Neural progenitor cell (in vitro differentiated cells): ENCODE results near the gene WDR86. TPM values are rescaled to one million over a fixed set of nuclear protein-coding genes. Genes with fewer than 3 reads are reported as not detected.

Source experiments
- DNase-seq: peaks from one replicate; pipeline ENCODE4 v3.0.0-alpha.2; 2016; ENCODE audit warnings: low spot score
- H2AFZ ChIP-seq: fragments of 200-600 bp; sonication (generic); replicated peaks from 2 replicates; pipeline ENCODE4 v1.6.1; 2016; ENCODE audit warnings: antibody characterized with exemption
- H3F3A ChIP-seq: fragments of 200-600 bp; sonication (generic); 2 replicates; pipeline ENCODE4 v1.6.1; 2016; ENCODE audit warnings: antibody characterized with exemption, low read depth
- H3K27ac ChIP-seq: fragments of 200-600 bp; sonication (generic); 2 replicates; pipeline ENCODE4 v1.5.1; 2016; ENCODE audit warnings: mild to moderate bottlenecking
- H3K27me3 ChIP-seq: fragments of 200-600 bp; sonication (generic); 2 replicates; pipeline ENCODE4 v1.6.1; 2016; ENCODE audit warnings: mild to moderate bottlenecking, moderate library complexity
- H3K36me3 ChIP-seq: fragments of 200-600 bp; sonication (generic); 2 replicates; pipeline ENCODE4 v1.5.1; 2016
- H3K4me1 ChIP-seq: fragments of 200-600 bp; sonication (generic); 2 replicates; pipeline ENCODE4 v1.6.1; 2016; ENCODE audit warnings: mixed run types
- H3K4me2 ChIP-seq: fragments of 200-600 bp; sonication (generic); 2 replicates; pipeline ENCODE4 v1.6.1; 2016
- H3K4me3 ChIP-seq: fragments of 200-600 bp; sonication (generic); 2 replicates; pipeline ENCODE4 v1.5.1; 2016
- H3K79me2 ChIP-seq: fragments of 200-600 bp; sonication (generic); 2 replicates; pipeline ENCODE4 v1.6.1; 2016; ENCODE audit warnings: low read depth
- H3K9ac ChIP-seq: fragments of 200-600 bp; sonication (generic); 2 replicates; pipeline ENCODE4 v1.6.1; 2016
- H3K9me3 ChIP-seq: fragments of 200-600 bp; sonication (generic); 2 replicates; pipeline ENCODE4 v1.5.1; 2016; ENCODE audit warnings: low read depth
- H4K20me1 ChIP-seq: fragments of 200-600 bp; sonication (generic); 2 replicates; pipeline ENCODE4 v1.6.1; 2016; ENCODE audit warnings: low read depth
- H3K27ac Mint-ChIP-seq: 3 replicates; pipeline ENCODE4 v1.8.0; 2021; ENCODE audit warnings: mixed read lengths
- H3K27me3 Mint-ChIP-seq: 2 replicates; pipeline ENCODE4 v1.8.0; 2022; ENCODE audit warnings: low read depth, mild to moderate bottlenecking, inconsistent platforms, moderate library complexity, mixed read lengths; ENCODE audit not compliant: insufficient read depth
- H3K36me3 Mint-ChIP-seq: 3 replicates; pipeline ENCODE4 v1.8.0; 2021; ENCODE audit warnings: mixed read lengths
- H3K4me1 Mint-ChIP-seq: 3 replicates; pipeline ENCODE4 v1.8.0; 2021; ENCODE audit warnings: mixed read lengths
- H3K4me3 Mint-ChIP-seq: 3 replicates; pipeline ENCODE4 v1.8.0; 2021; ENCODE audit warnings: mild to moderate bottlenecking, moderate library complexity, mixed read lengths
- H3K9me3 Mint-ChIP-seq: 3 replicates; pipeline ENCODE4 v1.8.0; 2020; ENCODE audit warnings: mixed read lengths
- CTCF ChIP-seq: fragments of 200-600 bp; sonication (generic); IDR thresholded peaks from 2 replicates; pipeline ENCODE4 v1.5.1; 2017; ENCODE audit warnings: antibody characterized with exemption, mild to moderate bottlenecking
- EZH2 ChIP-seq: fragments of 200-600 bp; sonication (generic); IDR thresholded peaks from 2 replicates; pipeline ENCODE4 v1.6.1; 2017; ENCODE audit warnings: antibody characterized with exemption, mild to moderate bottlenecking, moderate library complexity
- EZH2phosphoT487 ChIP-seq: fragments of 200-600 bp; sonication (generic); IDR thresholded peaks from 2 replicates; pipeline ENCODE4 v1.6.1; 2017; ENCODE audit warnings: antibody characterized with exemption
- total RNA-seq: library from RNA; depleted of rRNA; stranded (reverse); fragments of >200 nt; gene quantifications from 2 replicates; pipeline ENCODE4 v1.2.3, GENCODE V29; 2015; ENCODE audit warnings: low replicate concordance

WDR86 gene
- total RNA-seq, 1 donor from 2014 or later, result 15.0 TPM

GRCh38 chr7:151410405-151411390 is 860 bp upstream of the WDR86 start:
- H3K27me3 ChIP-seq, result peaks cover 82% of the 10 kb centered on the region
- H3K4me3 ChIP-seq, result peak overlapping the region; percentile 71
- H4K20me1 ChIP-seq, result peaks cover 6% of the 10 kb centered on the region
- Mint-ChIP-seq H3K27ac (no peak overlapping the region), H3K4me3 (peak overlapping the region; percentile 87), H3K36me3 (peaks cover 6% of the 10 kb centered on the region), H3K9me3 (no peaks in the 10 kb centered on the region), H3K27me3 (peaks cover 21% of the 10 kb centered on the region), H3K4me1 (peaks cover 13% of the 10 kb centered on the region)
- H2AFZ ChIP-seq, result peak overlapping the region; percentile 79
- H3K9ac ChIP-seq, result no peak overlapping the region
- H3K36me3 ChIP-seq, result no peaks in the 10 kb centered on the region
- no peaks in the 10 kb centered on the region for H3K79me2 ChIP-seq
- peaks cover 16% of the 10 kb centered on the region for H3K4me1 ChIP-seq
- H3F3A ChIP-seq, result peaks cover 16% of the 10 kb centered on the region
- H3K9me3 ChIP-seq, result no peaks in the 10 kb centered on the region
- H3K4me2 ChIP-seq, result peak overlapping the region; percentile 88
- H3K27ac ChIP-seq, result no peak overlapping the region
- no peak for TF ChIP-seq CTCF
- no peak for TF ChIP-seq EZH2phosphoT487
- no peak for TF ChIP-seq EZH2
- peak; percentile 71 for DNase-seq

GRCh38 chr7:151408839-151409666 is 785 bp downstream of the WDR86 start:
- DNase-seq, result peak; percentile 68
- Mint-ChIP-seq H3K27me3 (peaks cover 21% of the 10 kb centered on the region), H3K4me1 (peaks cover 13% of the 10 kb centered on the region), H3K9me3 (no peaks in the 10 kb centered on the region), H3K36me3 (peaks cover 7% of the 10 kb centered on the region), H3K4me3 (peak overlapping the region; percentile 93), H3K27ac (peak overlapping the region; percentile 89)
- no peaks in the 10 kb centered on the region for H3K9me3 ChIP-seq
- peaks cover 65% of the 10 kb centered on the region for H3K27me3 ChIP-seq
- no peak overlapping the region for H3K27ac ChIP-seq
- peak overlapping the region; percentile 79 for H2AFZ ChIP-seq
- H3K36me3 ChIP-seq, result no peaks in the 10 kb centered on the region
- no peak for TF ChIP-seq EZH2
- TF ChIP-seq EZH2phosphoT487, result peak; percentile 46
- peaks cover 16% of the 10 kb centered on the region for H3K4me1 ChIP-seq
- peak overlapping the region; percentile 88 for H3K4me2 ChIP-seq
- peaks cover 15% of the 10 kb centered on the region for H4K20me1 ChIP-seq
- H3K79me2 ChIP-seq, result no peaks in the 10 kb centered on the region
- H3K4me3 ChIP-seq, result peak overlapping the region; percentile 71
- no peak overlapping the region for H3K9ac ChIP-seq
- H3F3A ChIP-seq, result peaks cover 16% of the 10 kb centered on the region

GRCh38 chr7:151408498-151408838 is 1.4 kb downstream of the WDR86 start:
- Histone ChIP-seq H3K27me3 (peaks cover 60% of the 10 kb centered on the region), H3K9ac (no peak overlapping the region), H3K36me3 (no peaks in the 10 kb centered on the region), H3K4me3 (peak overlapping the region; percentile 71), H3F3A (peaks cover 16% of the 10 kb centered on the region), H4K20me1 (peaks cover 15% of the 10 kb centered on the region), H3K79me2 (no peaks in the 10 kb centered on the region), H2AFZ (no peak overlapping the region), H3K9me3 (no peaks in the 10 kb centered on the region), H3K4me2 (peak overlapping the region; percentile 88), H3K4me1 (peaks cover 16% of the 10 kb centered on the region), H3K27ac (no peak overlapping the region)
- Mint-ChIP-seq H3K9me3 (no peaks in the 10 kb centered on the region), H3K36me3 (peaks cover 7% of the 10 kb centered on the region), H3K27ac (no peak overlapping the region), H3K27me3 (peaks cover 21% of the 10 kb centered on the region), H3K4me1 (peaks cover 16% of the 10 kb centered on the region), H3K4me3 (peak overlapping the region; percentile 93)
- DNase-seq, result no peak
- TF ChIP-seq EZH2, result no peak
- TF ChIP-seq EZH2phosphoT487, result no peak
- TF ChIP-seq CTCF, result no peak
